C4-2B (cell line): Measurements from ENCODE around the gene ASPHD2.

Source experiments
- CTCF ChIP-seq: fragments of 450-650 bp; conservative IDR thresholded peaks from 2 replicates; pipeline ENCODE4 v1.5.1; 2017; ENCODE audit warnings: mild to moderate bottlenecking
- ZFX ChIP-seq: fragments of 450-650 bp; IDR thresholded peaks from 2 replicates; pipeline ENCODE4 v1.6.1; 2017

DNA sequence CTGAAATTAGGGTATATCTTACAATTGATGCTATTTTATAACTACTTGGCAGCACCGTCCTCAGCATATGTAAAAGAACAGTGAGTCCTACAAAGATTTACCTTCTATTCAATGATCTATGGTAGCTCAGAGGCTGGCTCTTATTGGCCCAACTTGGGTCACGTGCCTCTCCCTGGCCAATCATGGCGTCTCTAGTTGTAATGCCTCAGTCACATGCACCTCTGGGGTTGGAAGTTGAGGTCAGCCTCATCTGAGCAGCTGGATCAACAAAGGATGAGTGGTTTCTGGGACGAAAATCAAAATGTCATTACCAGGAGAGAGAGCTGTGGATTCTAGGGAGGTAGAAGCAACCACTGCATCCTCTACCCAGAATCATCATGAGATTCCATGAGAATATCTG, 22.9 kb upstream of the ASPHD2 start:
- TF ChIP-seq CTCF (no peak), ZFX (no peak)
